ENCODE results near the gene CLDN2. TPM values are rescaled to one million over a fixed set of nuclear protein-coding genes. Genes with fewer than 3 reads are reported as not detected.

Gene CLDN2
- total RNA-seq, 1 donor: not detected

DNA sequence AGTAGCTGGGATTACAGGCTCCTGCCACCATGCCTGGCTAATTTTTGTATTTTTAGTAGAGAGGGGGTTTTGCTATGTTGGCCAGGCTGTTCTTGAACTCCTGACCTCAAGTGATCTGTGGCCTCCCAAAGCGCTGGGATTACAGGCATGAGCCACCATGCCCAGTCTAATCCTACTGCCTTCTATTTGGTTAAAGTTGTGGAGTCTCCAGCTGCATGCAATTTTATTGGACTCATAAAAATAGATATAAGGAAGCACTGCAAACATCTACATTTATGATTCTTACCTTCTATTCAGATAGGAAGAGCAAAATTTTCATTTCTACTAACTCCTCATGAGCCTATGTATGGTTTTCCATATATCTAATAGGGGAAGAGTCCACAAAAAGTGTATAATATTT is 30.7 kb upstream of the CLDN2 start:
- TF ChIP-seq, protein P1, sequence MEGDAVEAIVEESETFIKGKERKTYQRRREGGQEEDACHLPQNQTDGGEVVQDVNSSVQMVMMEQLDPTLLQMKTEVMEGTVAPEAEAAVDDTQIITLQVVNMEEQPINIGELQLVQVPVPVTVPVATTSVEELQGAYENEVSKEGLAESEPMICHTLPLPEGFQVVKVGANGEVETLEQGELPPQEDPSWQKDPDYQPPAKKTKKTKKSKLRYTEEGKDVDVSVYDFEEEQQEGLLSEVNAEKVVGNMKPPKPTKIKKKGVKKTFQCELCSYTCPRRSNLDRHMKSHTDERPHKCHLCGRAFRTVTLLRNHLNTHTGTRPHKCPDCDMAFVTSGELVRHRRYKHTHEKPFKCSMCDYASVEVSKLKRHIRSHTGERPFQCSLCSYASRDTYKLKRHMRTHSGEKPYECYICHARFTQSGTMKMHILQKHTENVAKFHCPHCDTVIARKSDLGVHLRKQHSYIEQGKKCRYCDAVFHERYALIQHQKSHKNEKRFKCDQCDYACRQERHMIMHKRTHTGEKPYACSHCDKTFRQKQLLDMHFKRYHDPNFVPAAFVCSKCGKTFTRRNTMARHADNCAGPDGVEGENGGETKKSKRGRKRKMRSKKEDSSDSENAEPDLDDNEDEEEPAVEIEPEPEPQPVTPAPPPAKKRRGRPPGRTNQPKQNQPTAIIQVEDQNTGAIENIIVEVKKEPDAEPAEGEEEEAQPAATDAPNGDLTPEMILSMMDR (IDR thresholded peaks at IDR 0.05; ENCODE audit: extremely low read depth, low read depth, low read length): no peak
- DNase-seq (ENCODE audit: insufficient read length, low spot score, missing footprints): no peak
- H3K9me3 ChIP-seq (ENCODE audit: low read depth, low read length): no peaks in the 10 kb centered on the region
- H3K4me2 ChIP-seq (ENCODE audit: insufficient read depth, low read length): no peak overlapping the region
- H3K4me1 ChIP-seq (ENCODE audit: insufficient read depth, low read length): peaks cover 1% of the 10 kb centered on the region
- no peak overlapping the region for H3K27ac ChIP-seq (ENCODE audit: low read depth, low read length)
- no peak overlapping the region for H2AFZ ChIP-seq (ENCODE audit: low read length)
- H4K20me1 ChIP-seq (ENCODE audit: insufficient read depth, low read length): no peaks in the 10 kb centered on the region
- peaks cover 11% of the 10 kb centered on the region for H3K27me3 ChIP-seq (ENCODE audit: insufficient read depth, low read length)
- H3K4me3 ChIP-seq (ENCODE audit: insufficient read depth, low read length): no peak overlapping the region
- no peaks in the 10 kb centered on the region for H3K79me2 ChIP-seq (ENCODE audit: insufficient read depth, low read length)
- H3K36me3 ChIP-seq (ENCODE audit: insufficient read depth, low read length): no peaks in the 10 kb centered on the region

DNA sequence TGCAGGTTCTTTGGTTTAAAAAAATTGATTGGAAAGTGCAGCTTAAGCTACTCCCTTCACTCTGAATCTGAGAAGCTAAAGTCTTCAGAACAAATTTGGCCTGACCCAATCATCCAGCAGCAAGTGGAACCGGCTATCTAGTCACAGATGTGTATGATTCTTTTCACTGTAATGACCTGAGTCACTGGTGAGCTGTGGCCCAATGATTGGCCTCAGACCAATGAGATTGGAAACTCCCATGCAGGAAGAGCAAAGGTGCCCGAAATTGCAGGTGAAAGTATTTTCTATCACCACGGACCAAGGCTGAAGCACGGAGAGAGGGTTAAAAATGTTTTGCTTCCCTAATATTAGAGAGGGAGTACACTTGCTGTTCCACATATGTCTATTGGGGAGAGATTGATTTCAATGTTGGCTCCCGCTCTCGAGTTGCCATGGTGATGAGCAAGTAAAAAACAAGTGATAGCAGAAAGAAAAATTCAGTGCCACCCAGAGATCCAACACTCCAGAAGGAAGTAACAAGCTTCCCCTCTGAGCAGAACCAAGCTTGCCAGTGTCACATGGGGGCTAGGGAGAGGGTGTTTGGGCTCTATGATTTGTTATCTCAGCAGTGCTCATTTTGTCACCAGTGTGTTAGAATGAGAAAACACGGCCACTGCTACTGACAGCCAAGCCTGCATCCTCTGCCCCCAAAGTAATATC is 28.3 kb upstream of the CLDN2 start:
- no peak for DNase-seq (ENCODE audit: insufficient read length, low spot score, missing footprints)
- Histone ChIP-seq H3K79me2 (ENCODE audit: insufficient read depth, low read length) (no peaks in the 10 kb centered on the region), H2AFZ (ENCODE audit: low read length) (no peak overlapping the region), H3K4me3 (ENCODE audit: insufficient read depth, low read length) (no peak overlapping the region), H3K4me2 (ENCODE audit: insufficient read depth, low read length) (no peak overlapping the region), H3K27me3 (ENCODE audit: insufficient read depth, low read length) (peaks cover 11% of the 10 kb centered on the region), H3K36me3 (ENCODE audit: insufficient read depth, low read length) (no peaks in the 10 kb centered on the region), H4K20me1 (ENCODE audit: insufficient read depth, low read length) (no peaks in the 10 kb centered on the region), H3K9me3 (ENCODE audit: low read depth, low read length) (no peaks in the 10 kb centered on the region), H3K4me1 (ENCODE audit: insufficient read depth, low read length) (peaks cover 18% of the 10 kb centered on the region), H3K27ac (ENCODE audit: low read depth, low read length) (no peak overlapping the region)
- TF ChIP-seq, protein P1 (IDR thresholded peaks at IDR 0.05; ENCODE audit: extremely low read depth, low read depth, low read length): no peak

DNA sequence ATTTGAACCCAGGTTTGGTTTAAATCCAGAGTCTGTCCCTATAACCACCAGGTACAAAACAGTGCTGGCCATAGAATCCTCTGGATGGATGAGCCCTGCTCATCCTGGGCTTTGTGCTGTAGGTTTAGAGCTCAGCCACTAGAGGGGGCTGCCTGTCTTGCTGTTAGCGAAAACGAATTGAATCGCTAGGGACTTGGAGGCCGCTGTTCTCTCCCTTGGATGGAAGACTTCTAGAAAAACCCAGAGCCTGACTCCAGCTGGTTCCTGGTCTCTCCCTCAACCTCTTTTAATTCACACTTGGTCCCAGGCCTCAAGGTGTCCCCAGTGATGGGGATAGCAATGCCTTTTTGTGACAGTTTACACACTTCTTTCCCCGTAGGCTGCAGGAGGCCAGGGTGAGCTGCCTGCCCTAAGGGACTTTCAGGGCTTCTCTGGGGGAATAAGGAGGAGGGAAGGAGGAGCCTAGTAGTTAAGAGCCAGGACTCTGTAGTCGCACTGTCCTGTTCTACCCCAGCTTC is 25.8 kb upstream of the CLDN2 start:
- Histone ChIP-seq H3K79me2 (ENCODE audit: insufficient read depth, low read length) (no peaks in the 10 kb centered on the region), H3K4me1 (ENCODE audit: insufficient read depth, low read length) (peaks cover 33% of the 10 kb centered on the region), H4K20me1 (ENCODE audit: insufficient read depth, low read length) (no peaks in the 10 kb centered on the region), H3K4me2 (ENCODE audit: insufficient read depth, low read length) (peak overlapping the region; percentile 38), H3K36me3 (ENCODE audit: insufficient read depth, low read length) (no peaks in the 10 kb centered on the region), H2AFZ (ENCODE audit: low read length) (peak overlapping the region; percentile 63), H3K27ac (ENCODE audit: low read depth, low read length) (peak overlapping the region; percentile 56), H3K4me3 (ENCODE audit: insufficient read depth, low read length) (no peak overlapping the region), H3K9me3 (ENCODE audit: low read depth, low read length) (no peaks in the 10 kb centered on the region), H3K27me3 (ENCODE audit: insufficient read depth, low read length) (peaks cover 11% of the 10 kb centered on the region)
- TF ChIP-seq, protein P1 (IDR thresholded peaks at IDR 0.05; ENCODE audit: extremely low read depth, low read depth, low read length): peak; percentile 94
- DNase-seq (ENCODE audit: insufficient read length, low spot score, missing footprints): peak; percentile 72

GRCh38 chrX:106894978-106895452 is 25.2 kb upstream of the CLDN2 start:
- no peaks in the 10 kb centered on the region for H3K36me3 ChIP-seq (ENCODE audit: insufficient read depth, low read length)
- peak overlapping the region; percentile 38 for H3K4me2 ChIP-seq (ENCODE audit: insufficient read depth, low read length)
- H3K4me1 ChIP-seq (ENCODE audit: insufficient read depth, low read length): peaks cover 36% of the 10 kb centered on the region
- H3K27ac ChIP-seq (ENCODE audit: low read depth, low read length): peak overlapping the region; percentile 56
- H3K9me3 ChIP-seq (ENCODE audit: low read depth, low read length): no peaks in the 10 kb centered on the region
- H3K4me3 ChIP-seq (ENCODE audit: insufficient read depth, low read length): no peak overlapping the region
- H3K79me2 ChIP-seq (ENCODE audit: insufficient read depth, low read length): no peaks in the 10 kb centered on the region
- no peak overlapping the region for H2AFZ ChIP-seq (ENCODE audit: low read length)
- no peak for DNase-seq (ENCODE audit: insufficient read length, low spot score, missing footprints)
- H3K27me3 ChIP-seq (ENCODE audit: insufficient read depth, low read length): peaks cover 11% of the 10 kb centered on the region
- TF ChIP-seq, protein P1 (IDR thresholded peaks at IDR 0.05; ENCODE audit: extremely low read depth, low read depth, low read length): no peak
- no peaks in the 10 kb centered on the region for H4K20me1 ChIP-seq (ENCODE audit: insufficient read depth, low read length)

Measured in osteoblast (primary cell).